Panc1 (cell line): Measurements from ENCODE around the gene ARL5A. TPM values are rescaled to one million over a fixed set of nuclear protein-coding genes. Genes with fewer than 3 reads are reported as not detected.

Experiments
- ATAC-seq: fragments of 200-7000 bp; cut with Tn5 transposase; 2 replicates; pipeline ENCODE4 v1.9.1; 2020; ENCODE audit warnings: mild to moderate bottlenecking, moderate library complexity
- BruUV-seq: library from RNA; stranded (reverse); fragments of 400-500 nt; replicated peaks from 2 replicates; lab custom pipeline; 2021; lab: Mats Ljungman, UMichigan
- CTCF ChIA-PET: fragments of 300-600 bp; sonication (Branson Sonifier 250); formaldehyde crosslinking; loops from one replicate; lab custom pipeline; 2022; ENCODE audit warnings: antibody characterized with exemption; lab: Charles Lee
- POLR2A ChIA-PET: fragments of 300-600 bp; sonication (Branson Sonifier 250); formaldehyde crosslinking; loops from one replicate; lab custom pipeline; 2022; ENCODE audit warnings: antibody characterized with exemption; lab: Charles Lee
- DNase-seq: peaks from one replicate; pipeline ENCODE4 v3.0.0-alpha.2; 2010; ENCODE audit warnings: low read depth, low spot score
- H3K27ac ChIP-seq: 2 replicates; pipeline ENCODE4 v1.5.1; 2011; ENCODE audit warnings: mild to moderate bottlenecking, low read length, inconsistent platforms
- H3K27me3 ChIP-seq: fragments of 200-500 bp; sonication (Bioruptor generic); 2 replicates; pipeline ENCODE4 v1.6.0; 2014; ENCODE audit warnings: low read length, inconsistent platforms; ENCODE audit not compliant: control insufficient read depth, insufficient read depth
- H3K36me3 ChIP-seq: fragments of 200-500 bp; sonication (Bioruptor generic); 2 replicates; pipeline ENCODE4 v1.5.1; 2014; ENCODE audit warnings: inconsistent platforms, mild to moderate bottlenecking, low read length, moderate library complexity; ENCODE audit not compliant: control insufficient read depth, insufficient read depth
- H3K4me1 ChIP-seq: 2 replicates; pipeline ENCODE4 v1.5.1; 2011; ENCODE audit warnings: inconsistent platforms, mild to moderate bottlenecking, low read length, moderate library complexity; ENCODE audit not compliant: control insufficient read depth, insufficient read depth
- H3K4me3 ChIP-seq, 2 experiments: 2 replicates each; pipeline ENCODE4 v1.5.1; 2011 to 2012; ENCODE audit warnings: low read depth in 2 of 2, low read length in 2 of 2, mild to moderate bottlenecking in 2 of 2, inconsistent platforms in 1 of 2, moderate library complexity in 1 of 2
- H3K9me3 ChIP-seq: fragments of 200-500 bp; sonication (Bioruptor generic); 2 replicates; pipeline ENCODE4 v1.5.1; 2014; ENCODE audit warnings: low read depth, mild to moderate bottlenecking, inconsistent platforms, low read length, moderate library complexity; ENCODE audit not compliant: control insufficient read depth, insufficient read depth
- CTCF ChIP-seq: fragments of 450-650 bp; IDR thresholded peaks from 2 replicates; pipeline ENCODE4 v1.5.1; 2017; ENCODE audit warnings: mild to moderate bottlenecking
- POLR2AphosphoS5 ChIP-seq: IDR thresholded peaks from 2 replicates; pipeline ENCODE4 v1.6.1; 2012; ENCODE audit warnings: mild to moderate bottlenecking, low read depth, low read length, moderate library complexity
- REST ChIP-seq, 2 experiments: IDR thresholded peaks; 2 replicates each; pipeline ENCODE4 v1.6.1; 2011 to 2012; ENCODE audit warnings: low read depth in 2 of 2, control low read depth in 1 of 2, low read length in 1 of 2, mild to moderate bottlenecking in 1 of 2, moderate library complexity in 1 of 2; ENCODE audit not compliant: insufficient read depth in 1 of 2
- SIN3A ChIP-seq: IDR thresholded peaks from 2 replicates; pipeline ENCODE4 v1.6.1; 2012; ENCODE audit warnings: low read depth, mild to moderate bottlenecking, low read length, moderate library complexity, borderline replicate concordance; ENCODE audit not compliant: insufficient read depth
- TCF7L2 ChIP-seq: IDR thresholded peaks from 2 replicates; pipeline ENCODE4 v1.6.1; 2011; ENCODE audit warnings: mild to moderate bottlenecking, low read depth, low read length, inconsistent platforms
- in situ Hi-C: cut with HindIII; loops from 2 replicates; pipeline ENCODE4 v1.10.0; 2016; ENCODE audit warnings: low sequenced_read_pairs, low pct_unique_long_range_greater_than_20kb
- intact Hi-C: fragments of 100-400 bp; cut with micrococcal nuclease; formaldehyde crosslinking; loops from one replicate; pipeline ENCODE4 v1.10.0; 2022; ENCODE audit not compliant: unreplicated experiment
- total RNA-seq: library from RNA; stranded (reverse); gene quantifications from one replicate; pipeline ENCODE4 v1.2.1, GENCODE V29; 2021; ENCODE audit not compliant: unreplicated experiment

The ARL5A gene
- total RNA-seq, 1 experiment from 2014 or later, result 47.5 TPM

DNA sequence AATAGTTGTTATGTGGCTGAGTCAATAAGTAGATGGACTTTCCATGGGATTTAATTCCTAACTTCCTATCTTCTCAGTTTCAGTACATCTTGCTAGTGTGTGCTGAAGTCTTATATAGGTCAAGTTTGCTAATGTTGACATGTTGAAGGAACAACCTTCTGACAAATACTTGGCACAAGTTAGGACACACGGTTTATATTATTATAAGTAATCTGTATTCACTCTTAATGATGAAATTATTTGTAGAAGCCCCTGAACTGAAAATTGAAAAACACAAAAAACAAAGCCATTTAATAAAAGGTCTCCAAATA is 19.2 kb downstream of the ARL5A start:
- in situ Hi-C loops, result no loop called here
- DNase-seq (no peak), ATAC-seq (no peak)
- Histone ChIP-seq H3K27ac (no peak overlapping the region), H3K4me1 (no peaks in the 10 kb centered on the region), H3K36me3 (peaks cover 26% of the 10 kb centered on the region), H3K9me3 (no peaks in the 10 kb centered on the region), H3K4me3 (no peak overlapping the region), H3K27me3 (no peaks in the 10 kb centered on the region)
- BruUV-seq, result no TSS peak
- intact Hi-C loops, result no loop called here
- ChIA-PET POLR2A (no interaction called here), CTCF (no interaction called here)
- no peak for TF ChIP-seq POLR2AphosphoS5

GRCh38 chr2:151808258-151809072 is 19.8 kb downstream of the ARL5A start:
- CTCF ChIA-PET, result no interaction called here
- in situ Hi-C loops (no loop called here), intact Hi-C loops (no loop called here)
- POLR2A ChIA-PET, result no interaction called here
- Histone ChIP-seq H3K9me3 (no peaks in the 10 kb centered on the region), H3K4me1 (no peaks in the 10 kb centered on the region), H3K4me3 (no peak overlapping the region), H3K27ac (no peak overlapping the region), H3K27me3 (no peaks in the 10 kb centered on the region), H3K36me3 (peaks cover 25% of the 10 kb centered on the region)
- ATAC-seq (0 out of 2 replicates have a peak, but pooled peaks have one; percentile 63), DNase-seq (no peak)
- BruUV-seq, result no TSS peak
- TF ChIP-seq CTCF (peak; percentile 65), SIN3A (no peak)

GRCh38 chr2:151805961-151806360 is 22.3 kb downstream of the ARL5A start:
- DNase-seq (no peak), ATAC-seq (no peak)
- POLR2A ChIA-PET, result no interaction called here
- no TSS peak for BruUV-seq
- CTCF ChIA-PET, result no interaction called here
- TF ChIP-seq TCF7L2 (no peak), POLR2AphosphoS5 (no peak), REST (IDR thresholded peaks at IDR 0.05; ENCODE audit: insufficient read depth in 1 of 2, low read depth in 2 of 2, low read length in 1 of 2) (no peak), SIN3A (no peak), CTCF (no peak)
- intact Hi-C loops, result no loop called here
- Histone ChIP-seq H3K9me3 (no peaks in the 10 kb centered on the region), H3K4me3 (no peak overlapping the region), H3K36me3 (peaks cover 28% of the 10 kb centered on the region), H3K27me3 (no peaks in the 10 kb centered on the region), H3K4me1 (no peaks in the 10 kb centered on the region), H3K27ac (no peak overlapping the region)
- in situ Hi-C loops, result no loop called here
